Small intestine (tissue), 7 donors: Measurements from ENCODE around the gene ZMYND19. TPM values are rescaled to one million over a fixed set of nuclear protein-coding genes. Genes with fewer than 3 reads are reported as not detected.
"Not testable (repeated sequence)": the region's sequence is repeated elsewhere in the genome, so short reads cannot be mapped to it uniquely, and the experiment has no call there.

Source experiments
- DNase-seq, 2 donors: peaks; one replicate each; pipeline versions ENCODE4 v3.0.0 to v3.0.0-alpha.2; 2013
- FAIRE-seq: peaks from 2 replicates; lab custom pipeline; 2012; peaks lifted over from hg19 to GRCh38; lab: Jason Lieb, UNC
- H3K27ac ChIP-seq, 3 donors: one replicate each; pipeline ENCODE4 v1.5.1; 2013; ENCODE audit warnings: low read length in 2 of 3, mild to moderate bottlenecking in 2 of 3, control low read depth in 1 of 3, inconsistent platforms in 1 of 3, low read depth in 1 of 3, moderate library complexity in 1 of 3
- H3K27me3 ChIP-seq, 3 donors: one replicate each; pipeline ENCODE4 v1.6.1; 2013; ENCODE audit warnings: low read length in 3 of 3, inconsistent platforms in 1 of 3; ENCODE audit not compliant: control insufficient read depth in 3 of 3, insufficient read depth in 3 of 3
- H3K36me3 ChIP-seq, 3 donors: one replicate each; pipeline ENCODE4 v1.6.1; 2013; ENCODE audit warnings: low read length in 3 of 3, inconsistent platforms in 1 of 3, low read depth in 1 of 3, mild to moderate bottlenecking in 1 of 3, moderate library complexity in 1 of 3; ENCODE audit not compliant: control insufficient read depth in 3 of 3, insufficient read depth in 2 of 3
- H3K4me1 ChIP-seq, 3 donors: one replicate each; pipeline ENCODE4 v1.6.1; 2013; ENCODE audit warnings: low read length in 2 of 3, inconsistent platforms in 1 of 3, low read depth in 1 of 3, mild to moderate bottlenecking in 1 of 3, moderate library complexity in 1 of 3; ENCODE audit not compliant: control insufficient read depth in 3 of 3, insufficient read depth in 2 of 3
- H3K4me3 ChIP-seq, 3 donors: one replicate each; pipeline ENCODE4 v1.5.1; 2013; ENCODE audit warnings: low read length in 3 of 3, control low read depth in 1 of 3, inconsistent platforms in 1 of 3, low read depth in 1 of 3, mild to moderate bottlenecking in 1 of 3, moderate library complexity in 1 of 3
- H3K9me3 ChIP-seq, 2 donors: one replicate each; pipeline ENCODE4 v1.6.1; 2013; ENCODE audit warnings: low read depth in 1 of 2, low read length in 1 of 2; ENCODE audit not compliant: control insufficient read depth in 2 of 2, insufficient read depth in 1 of 2
- WGBS, 3 donors: extraction: QIAGEN DNeasy Blood & Tissue Kit; methylation state at CpG; one replicate each; pipeline ENCODE4 v1.1.7; 2013; 5-methylcytosine and 5-hydroxymethylcytosine counted together
- polyA plus RNA-seq, 4 donors: library from polyadenylated mRNA; stranded (reverse) in 3 of 4; unstranded in 1 of 4; fragments of 200-250 nt in 3 of 4; fragments of 120-200 nt in 1 of 4; gene quantifications; one replicate each; pipeline versions ENCODE4 v1.2.1 to v1.2.3, GENCODE V29; 2013
- donor health status: healthy with polysubstance abuse.
- donor health status: control.
- donor health status: control.
- donor health status: Bipolar disorder and iron deficiency.
- donor health status: healthy.

The ZMYND19 gene
- polyA plus RNA-seq, 4 donors, result 14.1 to 17.7 (median 17.0) TPM

- Histone ChIP-seq H3K4me3 (no peak overlapping the region), H3K4me1 (no peaks in the 10 kb centered on the region), H3K36me3 (peaks cover 0 to 28% (median 4%) of the 10 kb centered on the region in 3 donors), H3K27ac (no peak overlapping the region), H3K27me3 (no peaks in the 10 kb centered on the region), H3K9me3 (peaks cover 0 to 6% of the 10 kb centered on the region in 2 donors)
- no peak for FAIRE-seq
- DNase-seq, result no peak
- WGBS, 3 donors, result 91 to 95% (median 92%) methylated on average over 25 of the region's 25 CpGs
Measured at GRCh38 chr9:137543237-137543963, 46.9 kb downstream of the ZMYND19 start.

- DNase-seq (no peak), FAIRE-seq (no peak)
- no peak overlapping the region for H3K27ac ChIP-seq
- 90 to 93% (median 91%) methylated on average over 20 of the region's 20 CpGs for WGBS, 3 donors
- H3K4me3 ChIP-seq, result no peak overlapping the region
- H3K9me3 ChIP-seq, result peaks cover 0 to 6% of the 10 kb centered on the region in 2 donors
- peaks cover 0 to 33% (median 4%) of the 10 kb centered on the region in 3 donors for H3K36me3 ChIP-seq
- H3K4me1 ChIP-seq, result no peaks in the 10 kb centered on the region
- H3K27me3 ChIP-seq, result no peaks in the 10 kb centered on the region
Measured at GRCh38 chr9:137542486-137542885, 47.8 kb downstream of the ZMYND19 start.

- H3K4me1 ChIP-seq, result no peaks in the 10 kb centered on the region
- H3K36me3 ChIP-seq, result peaks cover 0 to 28% (median 4%) of the 10 kb centered on the region in 3 donors
- FAIRE-seq (no peak), DNase-seq (no peak)
- no peak overlapping the region for H3K4me3 ChIP-seq
- H3K27me3 ChIP-seq, result no peaks in the 10 kb centered on the region
- 92 to 95% (median 93%) methylated on average over 18 of the region's 18 CpGs for WGBS, 3 donors
- H3K9me3 ChIP-seq, result no peaks in the 10 kb centered on the region
- no peak overlapping the region for H3K27ac ChIP-seq
Measured at GRCh38 chr9:137540536-137540935, 49.8 kb downstream of the ZMYND19 start.

GRCh38 chr9:137538058-137538457 is 52.3 kb downstream of the ZMYND19 start:
- peaks cover 0 to 3% (median 0%) of the 10 kb centered on the region in 3 donors for H3K4me1 ChIP-seq
- no peak for FAIRE-seq
- no peaks in the 10 kb centered on the region for H3K9me3 ChIP-seq
- no peak overlapping the region for H3K27ac ChIP-seq
- no peaks in the 10 kb centered on the region for H3K27me3 ChIP-seq
- peaks cover 0 to 22% (median 4%) of the 10 kb centered on the region in 3 donors for H3K36me3 ChIP-seq
- H3K4me3 ChIP-seq, result no peak overlapping the region
- 92 to 95% (median 94%) methylated on average over 16 of the region's 16 CpGs for whole genome bisulfite sequencing, 3 donors
- DNase-seq, result no peak

- not testable (repeated sequence) for DNase-seq, FAIRE-seq, H3K9me3 ChIP-seq, H3K4me1 ChIP-seq, H3K27me3 ChIP-seq, H3K4me3 ChIP-seq
- Histone ChIP-seq H3K36me3 (peaks cover 0 to 17% (median 2%) of the 10 kb centered on the region in 3 donors), H3K27ac (peak overlapping the region in 1 of 3 donors; percentile 5)
- WGBS, 3 donors, result 60 to 82% (median 68%) methylated on average over 16 of the region's 16 CpGs
Measured at GRCh38 chr9:137536594-137537131, 53.6 kb downstream of the ZMYND19 start.

GRCh38 chr9:137535120-137535428 is 55.2 kb downstream of the ZMYND19 start:
- DNase-seq (no peak), FAIRE-seq (no peak)
- Histone ChIP-seq H3K27ac (no peak overlapping the region), H3K4me1 (peaks cover 0 to 3% (median 0%) of the 10 kb centered on the region in 3 donors), H3K36me3 (peaks cover 0 to 7% (median 2%) of the 10 kb centered on the region in 3 donors), H3K4me3 (no peak overlapping the region), H3K27me3 (no peaks in the 10 kb centered on the region), H3K9me3 (no peaks in the 10 kb centered on the region)

GRCh38 chr9:137534256-137535119 is 55.8 kb downstream of the ZMYND19 start:
- Histone ChIP-seq H3K9me3 (no peaks in the 10 kb centered on the region), H3K4me3 (no peak overlapping the region), H3K4me1 (peaks cover 0 to 3% (median 0%) of the 10 kb centered on the region in 3 donors), H3K27ac (no peak overlapping the region), H3K27me3 (no peaks in the 10 kb centered on the region), H3K36me3 (peaks cover 0 to 5% (median 0%) of the 10 kb centered on the region in 3 donors)
- no peak for FAIRE-seq
- WGBS, 3 donors, result 24 to 35% (median 28%) methylated on average over 19 of the region's 19 CpGs
- peak; percentile 66 to 78 for DNase-seq

- H3K27me3 ChIP-seq, H3K9me3 ChIP-seq, H3K4me1 ChIP-seq, H3K36me3 ChIP-seq, DNase-seq, H3K4me3 ChIP-seq, H3K27ac ChIP-seq, FAIRE-seq: not testable (repeated sequence)
- WGBS, 3 donors, result 81 to 88% (median 86%) methylated on average over 10 of the region's 10 CpGs
Measured at GRCh38 chr9:137532891-137533468, 57.3 kb downstream of the ZMYND19 start.
